Stimulated activated naive B cell treated with anti-CD40 and anti-IgM and Interleukin-4, amounts not matched to agents 10 μg/mL and 1 μg/mL and 100 μg/mL, for 72 hours (primary cell): ENCODE data around the gene AFF2.

ENCODE experiments used
- ATAC-seq, 2 donors: fragments of 150-1000 bp; cut with Tn5 transposase; replicated peaks; 2 replicates each; pipeline ENCODE4 v1.10.0; 2021; ENCODE audit warnings: moderate library complexity in 1 of 2
- DNase-seq: peaks from one replicate; pipeline ENCODE4 v3.0.0; 2021
- H3K27ac Mint-ChIP-seq: one replicate; pipeline ENCODE4 v1.8.0; 2022; ENCODE audit warnings: mild to moderate bottlenecking, mixed read lengths
- H3K27me3 Mint-ChIP-seq, 2 donors: one replicate each; pipeline ENCODE4 v1.8.0; 2022; ENCODE audit warnings: mixed read lengths in 2 of 2
- H3K36me3 Mint-ChIP-seq, 2 donors: one replicate each; pipeline ENCODE4 v1.8.0; 2022; ENCODE audit warnings: mixed read lengths in 2 of 2, mild to moderate bottlenecking in 1 of 2
- H3K4me1 Mint-ChIP-seq, 2 donors: one replicate each; pipeline ENCODE4 v1.8.0; 2022; ENCODE audit warnings: mixed read lengths in 2 of 2, mild to moderate bottlenecking in 1 of 2
- H3K4me3 Mint-ChIP-seq, 2 donors: one replicate each; pipeline ENCODE4 v1.8.0; 2022; ENCODE audit warnings: mild to moderate bottlenecking in 2 of 2, mixed read lengths in 2 of 2, moderate library complexity in 1 of 2
- H3K9me3 Mint-ChIP-seq, 2 donors: one replicate each; pipeline ENCODE4 v1.8.0; 2022; ENCODE audit warnings: mixed read lengths in 2 of 2, mild to moderate bottlenecking in 1 of 2

AFF2 gene

DNA sequence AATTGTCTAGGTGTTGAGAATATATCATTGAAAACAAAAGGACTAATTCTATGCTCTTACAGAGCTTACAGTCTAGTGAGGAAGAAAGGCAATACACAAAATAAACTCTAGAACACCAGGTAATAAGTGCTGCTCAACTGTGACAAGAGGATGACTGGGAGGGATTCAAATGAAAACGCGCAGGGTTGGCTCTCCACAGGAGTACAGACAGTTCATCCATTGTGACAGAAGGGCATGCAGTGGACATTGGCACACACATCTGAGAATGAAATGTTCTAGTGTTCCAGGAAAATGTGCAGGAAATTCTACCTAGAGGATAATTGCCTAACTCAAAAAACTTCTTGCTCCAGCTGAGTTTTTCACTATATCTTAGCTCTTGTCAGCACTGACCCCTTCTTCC is 512.7 kb downstream of the AFF2 start:
- ATAC-seq = no peak
- DNase-seq = no peak
- Mint-ChIP-seq H3K36me3 (no peaks in the 10 kb centered on the region), H3K4me1 (no peaks in the 10 kb centered on the region), H3K27me3 (no peaks in the 10 kb centered on the region), H3K9me3 (no peaks in the 10 kb centered on the region), H3K4me3 (no peak overlapping the region), H3K27ac (no peak overlapping the region)

DNA sequence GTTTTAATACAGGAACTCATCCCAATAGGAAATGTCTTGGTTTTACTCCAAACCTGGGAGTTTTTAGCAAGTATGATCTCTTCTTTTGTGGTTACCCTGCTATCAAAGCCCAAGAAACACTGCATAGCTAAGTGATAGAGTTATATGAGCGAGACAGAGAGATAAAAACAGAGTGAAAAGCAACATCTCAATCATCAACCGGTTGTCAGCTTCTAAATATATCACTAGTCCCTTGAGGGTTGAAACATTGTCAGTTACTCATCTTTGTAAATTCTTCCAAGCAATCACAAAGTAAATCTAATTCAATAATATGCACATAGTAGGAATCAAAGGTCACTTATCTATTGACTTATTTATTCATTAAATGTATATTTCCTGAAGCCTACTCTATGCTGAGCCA is 520.7 kb downstream of the AFF2 start:
- H3K36me3 Mint-ChIP-seq = no peaks in the 10 kb centered on the region
- DNase-seq (no peak), ATAC-seq (no peak)
- H3K4me1 Mint-ChIP-seq = no peaks in the 10 kb centered on the region
- H3K4me3 Mint-ChIP-seq = no peak overlapping the region
- H3K27me3 Mint-ChIP-seq = no peaks in the 10 kb centered on the region
- H3K27ac Mint-ChIP-seq = no peak overlapping the region
- H3K9me3 Mint-ChIP-seq = peaks cover 3 to 22% of the 10 kb centered on the region in 2 donors

DNA sequence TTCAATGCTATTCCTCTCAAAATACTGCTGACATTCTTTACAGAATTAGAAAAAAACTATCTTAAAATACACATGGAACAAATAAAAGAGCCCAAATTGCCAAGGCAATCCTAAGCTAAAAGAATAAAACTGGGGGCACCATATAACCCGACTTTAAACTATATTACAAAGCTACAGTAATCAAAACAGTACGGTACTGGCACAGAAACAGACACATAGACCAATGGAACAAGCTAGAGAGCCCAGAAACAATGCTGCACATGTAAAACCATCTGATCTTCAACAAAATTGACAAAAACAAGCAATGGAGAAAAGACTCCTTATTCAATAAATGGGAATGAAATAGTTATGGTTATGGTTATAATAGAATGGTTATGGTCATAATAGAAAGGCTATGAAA is 522.1 kb downstream of the AFF2 start:
- DNase-seq = no peak
- no peaks in the 10 kb centered on the region for H3K27me3 Mint-ChIP-seq
- no peaks in the 10 kb centered on the region for H3K4me1 Mint-ChIP-seq
- ATAC-seq = no peak
- H3K36me3 Mint-ChIP-seq = no peaks in the 10 kb centered on the region
- peaks cover 3 to 22% of the 10 kb centered on the region in 2 donors for H3K9me3 Mint-ChIP-seq
- no peak overlapping the region for H3K4me3 Mint-ChIP-seq
- no peak overlapping the region for H3K27ac Mint-ChIP-seq

GRCh38 chrX:149032449-149032848 is 532.0 kb downstream of the AFF2 start:
- H3K4me3 Mint-ChIP-seq = no peak overlapping the region
- ATAC-seq (no peak), DNase-seq (no peak)
- H3K4me1 Mint-ChIP-seq = no peaks in the 10 kb centered on the region
- H3K9me3 Mint-ChIP-seq = no peaks in the 10 kb centered on the region
- H3K27me3 Mint-ChIP-seq = no peaks in the 10 kb centered on the region
- no peaks in the 10 kb centered on the region for H3K36me3 Mint-ChIP-seq
- no peak overlapping the region for H3K27ac Mint-ChIP-seq

DNA sequence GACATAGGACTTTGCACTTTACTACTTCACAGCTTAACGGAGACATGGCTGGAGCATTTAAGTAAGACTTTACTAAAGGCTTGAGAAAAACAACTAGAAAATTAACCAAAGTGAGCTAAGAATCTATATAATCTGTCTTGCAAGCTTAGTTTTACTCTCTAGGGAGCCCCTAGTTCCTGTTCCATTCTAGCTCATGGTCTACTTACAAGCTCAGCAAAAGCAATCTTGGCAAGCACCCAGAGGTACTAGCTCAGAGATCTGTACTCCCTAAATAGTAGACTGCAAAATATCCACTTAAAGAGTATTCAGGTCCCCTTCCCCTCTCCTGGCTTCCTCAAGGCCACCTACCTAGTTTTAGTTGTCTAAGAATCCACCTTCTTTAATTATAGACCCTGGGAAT is 535.7 kb downstream of the AFF2 start:
- ATAC-seq (peak in 1 of 2 donors; percentile 33), DNase-seq (no peak)
- H3K27ac Mint-ChIP-seq = no peak overlapping the region
- H3K9me3 Mint-ChIP-seq = no peaks in the 10 kb centered on the region
- H3K4me3 Mint-ChIP-seq = no peak overlapping the region
- no peaks in the 10 kb centered on the region for H3K27me3 Mint-ChIP-seq
- H3K36me3 Mint-ChIP-seq = no peaks in the 10 kb centered on the region
- H3K4me1 Mint-ChIP-seq = no peaks in the 10 kb centered on the region

- Mint-ChIP-seq H3K4me3 (no peak overlapping the region), H3K27me3 (no peaks in the 10 kb centered on the region), H3K27ac (no peak overlapping the region), H3K36me3 (no peaks in the 10 kb centered on the region), H3K9me3 (no peaks in the 10 kb centered on the region), H3K4me1 (no peaks in the 10 kb centered on the region)
- ATAC-seq = no peak
- DNase-seq = no peak
Observed at GRCh38 chrX:149037281-149037870, 537.0 kb downstream of the AFF2 start.

DNA sequence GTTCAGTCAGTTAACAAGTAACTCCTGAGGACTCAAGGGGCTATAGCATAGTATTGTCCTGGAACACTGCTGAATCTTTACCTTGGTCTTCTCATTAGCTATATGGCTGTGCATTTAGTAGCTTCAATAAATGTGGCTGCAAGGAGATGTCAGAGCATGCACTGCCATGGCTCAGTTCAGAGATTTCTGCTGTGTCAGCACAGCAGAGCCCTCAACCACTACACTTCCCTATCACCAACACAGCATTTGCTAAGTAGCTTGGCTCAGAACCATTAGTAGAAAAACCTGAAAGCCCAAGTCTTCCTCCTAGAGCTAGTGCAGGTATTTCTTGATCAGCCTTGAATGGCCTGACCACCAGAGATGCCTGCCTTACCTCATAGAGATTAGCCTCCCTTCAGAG is 538.6 kb downstream of the AFF2 start:
- H3K9me3 Mint-ChIP-seq = no peaks in the 10 kb centered on the region
- no peaks in the 10 kb centered on the region for H3K36me3 Mint-ChIP-seq
- no peak overlapping the region for H3K27ac Mint-ChIP-seq
- DNase-seq (no peak), ATAC-seq (no peak)
- no peaks in the 10 kb centered on the region for H3K27me3 Mint-ChIP-seq
- H3K4me1 Mint-ChIP-seq = no peaks in the 10 kb centered on the region
- H3K4me3 Mint-ChIP-seq = no peak overlapping the region

DNA sequence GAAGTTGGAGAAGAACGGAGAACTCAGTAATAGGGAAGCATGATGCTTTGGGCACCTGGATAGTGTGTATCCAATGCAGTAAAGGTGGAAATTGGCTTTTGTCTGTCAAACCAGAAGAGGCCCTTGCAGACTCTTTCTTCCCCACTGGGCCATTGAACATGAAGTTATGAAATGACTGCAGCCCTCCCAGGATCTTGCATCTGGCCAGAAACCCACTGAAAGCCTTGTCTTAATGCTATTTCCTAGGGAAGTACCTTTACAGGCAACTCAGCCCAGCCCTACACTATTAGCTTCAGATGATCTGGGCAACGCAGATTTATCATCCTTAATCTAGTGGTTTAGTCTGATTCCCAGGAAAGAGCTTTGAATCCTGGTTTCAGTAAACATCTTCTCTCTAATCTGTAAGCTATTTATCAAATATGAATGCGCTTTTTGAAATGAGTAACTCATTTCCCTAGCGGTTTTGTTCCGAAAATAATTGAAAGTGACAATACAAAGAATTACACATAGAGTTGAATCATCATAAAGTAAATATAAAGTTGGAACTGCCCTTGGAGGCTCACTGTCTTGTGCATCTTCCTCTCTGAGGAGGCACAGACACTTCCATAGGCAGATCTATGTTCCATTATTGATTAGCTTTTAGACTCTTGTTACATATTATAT is 540.6 kb downstream of the AFF2 start:
- no peaks in the 10 kb centered on the region for H3K27me3 Mint-ChIP-seq
- H3K9me3 Mint-ChIP-seq = no peaks in the 10 kb centered on the region
- ATAC-seq (no peak), DNase-seq (no peak)
- H3K27ac Mint-ChIP-seq = no peak overlapping the region
- no peaks in the 10 kb centered on the region for H3K36me3 Mint-ChIP-seq
- H3K4me1 Mint-ChIP-seq = no peaks in the 10 kb centered on the region
- no peak overlapping the region for H3K4me3 Mint-ChIP-seq

DNA sequence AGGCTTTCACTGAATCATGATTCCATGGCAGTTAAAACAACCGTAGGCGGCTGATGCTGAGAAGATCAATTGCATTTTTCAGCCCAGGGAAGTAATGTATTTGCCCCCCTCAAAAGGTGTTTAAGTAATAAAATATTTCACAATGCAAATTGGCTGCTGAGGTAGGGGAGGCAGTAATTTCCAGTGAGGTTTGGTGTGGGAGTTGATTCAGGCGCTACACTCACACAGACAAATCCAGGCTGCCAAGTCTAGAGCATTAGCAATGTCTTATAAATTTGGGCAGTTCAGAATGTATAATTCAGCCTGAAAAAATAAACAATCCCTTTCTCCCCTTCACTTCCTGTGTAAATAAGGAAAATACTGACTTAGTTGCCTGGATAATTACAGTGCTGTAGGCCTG is 543.0 kb downstream of the AFF2 start:
- Mint-ChIP-seq H3K36me3 (no peaks in the 10 kb centered on the region), H3K27me3 (no peaks in the 10 kb centered on the region), H3K27ac (no peak overlapping the region), H3K4me3 (no peak overlapping the region), H3K9me3 (no peaks in the 10 kb centered on the region), H3K4me1 (no peaks in the 10 kb centered on the region)
- no peak for ATAC-seq
- no peak for DNase-seq

DNA sequence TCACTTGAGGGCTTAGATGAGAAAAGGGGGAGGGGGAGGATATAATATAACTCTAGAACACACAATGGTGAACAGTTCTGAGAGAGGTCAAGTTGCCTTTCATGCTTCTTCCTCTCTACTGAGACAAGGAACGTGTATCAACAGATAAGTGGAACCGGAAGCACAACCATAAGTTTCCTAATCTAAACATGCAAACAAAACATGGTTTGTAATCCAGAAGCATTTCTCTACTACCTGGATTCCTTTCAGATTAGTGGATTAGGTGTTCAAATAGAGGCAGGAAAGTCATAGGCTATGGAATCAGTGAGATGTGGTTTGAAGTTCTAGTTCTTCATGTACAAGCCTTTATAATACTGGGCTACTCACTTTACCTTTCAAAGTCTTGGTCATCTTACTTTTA is 544.1 kb downstream of the AFF2 start:
- no peak for ATAC-seq

DNA sequence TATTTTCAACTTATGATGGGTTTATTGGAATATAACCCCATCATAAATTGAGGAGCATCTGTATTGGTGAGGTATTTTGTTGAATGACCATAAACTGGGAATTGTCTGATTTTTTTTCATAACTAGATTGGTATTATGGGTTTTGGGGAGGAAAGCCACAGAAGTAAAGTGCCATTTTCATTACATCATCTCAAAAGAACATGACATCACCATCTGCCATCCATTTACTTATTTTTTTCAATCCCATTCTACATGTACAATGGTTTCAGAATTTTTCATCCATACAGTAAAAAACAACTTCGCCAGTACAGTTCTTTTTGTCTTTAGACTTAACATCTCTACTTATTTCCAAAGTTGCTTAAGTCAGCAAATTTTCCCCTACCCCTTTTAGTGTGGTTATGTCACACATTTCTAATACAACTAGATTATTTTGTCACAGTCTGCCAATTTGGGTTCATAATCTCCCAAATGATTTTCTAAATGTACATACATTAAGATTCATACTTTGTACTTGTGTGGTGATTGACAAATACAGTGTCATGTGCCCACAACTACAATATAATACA is 545.3 kb downstream of the AFF2 start:
- Mint-ChIP-seq H3K36me3 (no peaks in the 10 kb centered on the region), H3K4me1 (no peaks in the 10 kb centered on the region), H3K4me3 (no peak overlapping the region), H3K9me3 (no peaks in the 10 kb centered on the region), H3K27me3 (no peaks in the 10 kb centered on the region), H3K27ac (no peak overlapping the region)
- no peak for DNase-seq
- no peak for ATAC-seq

More for the DNA sequence above, 544.1 kb downstream of the AFF2 start:
- Mint-ChIP-seq H3K27me3 (no peaks in the 10 kb centered on the region), H3K27ac (no peak overlapping the region), H3K4me3 (no peak overlapping the region), H3K36me3 (no peaks in the 10 kb centered on the region), H3K9me3 (no peaks in the 10 kb centered on the region), H3K4me1 (no peaks in the 10 kb centered on the region)
- DNase-seq = no peak
